Panc1 (cell line): ENCODE data around the gene AEN. TPM values are rescaled to one million over a fixed set of nuclear protein-coding genes. Genes with fewer than 3 reads are reported as not detected.

Experiments used
- ATAC-seq: fragments of 200-7000 bp; cut with Tn5 transposase; 2 replicates; pipeline ENCODE4 v1.9.1; 2020; ENCODE audit warnings: mild to moderate bottlenecking, moderate library complexity
- BruUV-seq: library from RNA; stranded (reverse); fragments of 400-500 nt; replicated peaks from 2 replicates; lab custom pipeline; 2021; lab: Mats Ljungman, UMichigan
- CTCF ChIA-PET: fragments of 300-600 bp; sonication (Branson Sonifier 250); formaldehyde crosslinking; loops from one replicate; lab custom pipeline; 2022; ENCODE audit warnings: antibody characterized with exemption; lab: Charles Lee
- POLR2A ChIA-PET: fragments of 300-600 bp; sonication (Branson Sonifier 250); formaldehyde crosslinking; loops from one replicate; lab custom pipeline; 2022; ENCODE audit warnings: antibody characterized with exemption; lab: Charles Lee
- DNase-seq: peaks from one replicate; pipeline ENCODE4 v3.0.0-alpha.2; 2010; ENCODE audit warnings: low read depth, low spot score
- H3K27ac ChIP-seq: 2 replicates; pipeline ENCODE4 v1.5.1; 2011; ENCODE audit warnings: mild to moderate bottlenecking, low read length, inconsistent platforms
- H3K27me3 ChIP-seq: fragments of 200-500 bp; sonication (Bioruptor generic); 2 replicates; pipeline ENCODE4 v1.6.0; 2014; ENCODE audit warnings: low read length, inconsistent platforms; ENCODE audit not compliant: control insufficient read depth, insufficient read depth
- H3K36me3 ChIP-seq: fragments of 200-500 bp; sonication (Bioruptor generic); 2 replicates; pipeline ENCODE4 v1.5.1; 2014; ENCODE audit warnings: inconsistent platforms, mild to moderate bottlenecking, low read length, moderate library complexity; ENCODE audit not compliant: control insufficient read depth, insufficient read depth
- H3K4me1 ChIP-seq: 2 replicates; pipeline ENCODE4 v1.5.1; 2011; ENCODE audit warnings: inconsistent platforms, mild to moderate bottlenecking, low read length, moderate library complexity; ENCODE audit not compliant: control insufficient read depth, insufficient read depth
- H3K4me3 ChIP-seq, 2 experiments: 2 replicates each; pipeline ENCODE4 v1.5.1; 2011 to 2012; ENCODE audit warnings: low read depth in 2 of 2, low read length in 2 of 2, mild to moderate bottlenecking in 2 of 2, inconsistent platforms in 1 of 2, moderate library complexity in 1 of 2
- H3K9me3 ChIP-seq: fragments of 200-500 bp; sonication (Bioruptor generic); 2 replicates; pipeline ENCODE4 v1.5.1; 2014; ENCODE audit warnings: low read depth, mild to moderate bottlenecking, inconsistent platforms, low read length, moderate library complexity; ENCODE audit not compliant: control insufficient read depth, insufficient read depth
- POLR2AphosphoS5 ChIP-seq: IDR thresholded peaks from 2 replicates; pipeline ENCODE4 v1.6.1; 2012; ENCODE audit warnings: mild to moderate bottlenecking, low read depth, low read length, moderate library complexity
- SIN3A ChIP-seq: IDR thresholded peaks from 2 replicates; pipeline ENCODE4 v1.6.1; 2012; ENCODE audit warnings: low read depth, mild to moderate bottlenecking, low read length, moderate library complexity, borderline replicate concordance; ENCODE audit not compliant: insufficient read depth
- TCF7L2 ChIP-seq: IDR thresholded peaks from 2 replicates; pipeline ENCODE4 v1.6.1; 2011; ENCODE audit warnings: mild to moderate bottlenecking, low read depth, low read length, inconsistent platforms
- in situ Hi-C: cut with HindIII; loops from 2 replicates; pipeline ENCODE4 v1.10.0; 2016; ENCODE audit warnings: low sequenced_read_pairs, low pct_unique_long_range_greater_than_20kb
- intact Hi-C: fragments of 100-400 bp; cut with micrococcal nuclease; formaldehyde crosslinking; loops from one replicate; pipeline ENCODE4 v1.10.0; 2022; ENCODE audit not compliant: unreplicated experiment
- total RNA-seq: library from RNA; stranded (reverse); gene quantifications from one replicate; pipeline ENCODE4 v1.2.1, GENCODE V29; 2021; ENCODE audit not compliant: unreplicated experiment
- TF ChIP-seq, protein P1 (sequence below): fragments of 450-650 bp; IDR thresholded peaks from 2 replicates; pipeline ENCODE4 v1.5.1; 2017; ENCODE audit warnings: mild to moderate bottlenecking
- TF ChIP-seq, protein P2 (sequence below), 2 experiments: IDR thresholded peaks; 2 replicates each; pipeline ENCODE4 v1.6.1; 2011 to 2012; ENCODE audit warnings: low read depth in 2 of 2, control low read depth in 1 of 2, low read length in 1 of 2, mild to moderate bottlenecking in 1 of 2, moderate library complexity in 1 of 2; ENCODE audit not compliant: insufficient read depth in 1 of 2

Gene AEN
- total RNA-seq, 1 experiment from 2014 or later: 38.7 TPM

DNA sequence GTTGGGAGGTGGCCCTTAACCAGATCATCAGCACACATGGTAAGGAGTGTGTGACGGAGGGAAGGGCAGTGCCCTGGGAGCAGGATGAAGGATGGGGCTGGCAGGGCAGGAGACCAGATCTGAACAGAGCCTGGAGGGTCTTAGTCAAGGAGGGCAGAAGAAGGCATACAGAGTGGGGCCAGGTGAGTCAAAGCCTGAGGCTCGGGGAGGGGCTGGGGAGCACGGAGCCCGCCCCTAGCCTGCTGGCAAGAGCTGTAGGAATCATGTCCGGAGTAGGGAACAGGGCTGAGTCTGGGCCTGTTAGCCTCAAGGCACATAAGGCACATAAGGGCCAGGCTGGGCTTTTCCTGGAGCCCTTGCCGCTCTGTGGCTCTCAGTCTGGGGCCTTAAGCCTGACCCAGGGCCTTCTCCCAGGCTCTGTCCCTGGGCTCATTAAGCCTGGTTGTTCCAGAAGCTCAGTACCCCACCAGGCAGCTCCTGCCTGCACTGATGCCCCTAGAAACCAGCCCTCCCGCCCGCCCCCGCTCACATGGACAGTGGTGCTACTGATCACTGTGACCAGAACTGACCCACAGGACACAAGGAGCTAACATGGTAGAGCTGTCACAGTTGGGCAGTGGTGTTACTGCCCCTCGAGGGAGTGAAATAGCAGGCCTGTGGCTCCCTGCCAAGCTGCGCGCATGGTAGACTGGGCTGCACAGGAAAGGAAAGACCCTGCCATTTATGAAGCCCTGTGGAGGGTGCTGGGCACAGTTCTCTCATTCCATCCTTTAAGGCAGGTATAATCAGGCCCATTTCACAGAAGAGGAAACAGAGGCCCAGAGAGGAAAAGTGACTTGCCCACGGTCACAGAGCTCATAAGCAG lies 32.3 kb downstream of the AEN start:
- H3K4me1 ChIP-seq: peaks cover 6% of the 10 kb centered on the region
- ATAC-seq (no peak), DNase-seq (no peak)
- CTCF ChIA-PET: no interaction called here
- in situ Hi-C loops (no loop called here), intact Hi-C loops (no loop called here)
- POLR2A ChIA-PET: no interaction called here
- H3K27ac ChIP-seq: no peak overlapping the region
- no peak overlapping the region for H3K4me3 ChIP-seq
- H3K36me3 ChIP-seq: no peaks in the 10 kb centered on the region
- TF ChIP-seq, protein P1, sequence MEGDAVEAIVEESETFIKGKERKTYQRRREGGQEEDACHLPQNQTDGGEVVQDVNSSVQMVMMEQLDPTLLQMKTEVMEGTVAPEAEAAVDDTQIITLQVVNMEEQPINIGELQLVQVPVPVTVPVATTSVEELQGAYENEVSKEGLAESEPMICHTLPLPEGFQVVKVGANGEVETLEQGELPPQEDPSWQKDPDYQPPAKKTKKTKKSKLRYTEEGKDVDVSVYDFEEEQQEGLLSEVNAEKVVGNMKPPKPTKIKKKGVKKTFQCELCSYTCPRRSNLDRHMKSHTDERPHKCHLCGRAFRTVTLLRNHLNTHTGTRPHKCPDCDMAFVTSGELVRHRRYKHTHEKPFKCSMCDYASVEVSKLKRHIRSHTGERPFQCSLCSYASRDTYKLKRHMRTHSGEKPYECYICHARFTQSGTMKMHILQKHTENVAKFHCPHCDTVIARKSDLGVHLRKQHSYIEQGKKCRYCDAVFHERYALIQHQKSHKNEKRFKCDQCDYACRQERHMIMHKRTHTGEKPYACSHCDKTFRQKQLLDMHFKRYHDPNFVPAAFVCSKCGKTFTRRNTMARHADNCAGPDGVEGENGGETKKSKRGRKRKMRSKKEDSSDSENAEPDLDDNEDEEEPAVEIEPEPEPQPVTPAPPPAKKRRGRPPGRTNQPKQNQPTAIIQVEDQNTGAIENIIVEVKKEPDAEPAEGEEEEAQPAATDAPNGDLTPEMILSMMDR: no peak
- no peaks in the 10 kb centered on the region for H3K9me3 ChIP-seq
- no peaks in the 10 kb centered on the region for H3K27me3 ChIP-seq
- no TSS peak for BruUV-seq

DNA sequence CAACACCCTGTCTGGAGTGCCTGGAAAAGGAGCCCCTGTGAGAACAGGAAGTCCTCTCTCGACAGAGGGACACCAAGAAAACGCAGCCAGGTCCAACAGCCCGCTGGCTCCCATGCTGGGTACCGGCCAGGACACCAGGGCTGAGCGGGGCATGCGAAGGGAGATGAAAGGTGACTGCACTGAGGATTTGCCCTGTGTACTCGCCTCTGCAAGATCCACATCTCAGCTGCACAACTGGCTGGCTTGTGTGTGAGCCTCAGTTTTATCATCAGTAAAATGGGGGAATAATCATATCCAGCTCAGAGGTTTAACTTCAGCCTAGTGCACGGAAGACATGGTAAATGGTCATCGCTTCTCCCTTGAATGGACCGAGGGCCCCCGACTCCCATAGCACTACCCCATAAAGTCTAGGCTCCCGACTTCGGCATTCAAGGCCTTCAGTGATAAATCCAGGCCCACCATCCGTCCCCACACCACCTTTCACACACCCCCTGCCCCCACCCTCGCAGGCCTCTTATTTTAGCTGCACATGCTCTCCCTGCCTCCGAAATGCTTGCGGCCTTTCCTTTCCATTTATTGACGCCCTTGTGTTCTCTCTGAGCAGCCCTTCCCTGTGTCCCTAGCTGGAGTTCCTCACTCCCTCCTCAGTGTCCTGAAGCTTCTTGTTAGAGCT lies 33.4 kb downstream of the AEN start:
- no TSS peak for BruUV-seq
- Histone ChIP-seq H3K36me3 (no peaks in the 10 kb centered on the region), H3K4me1 (no peaks in the 10 kb centered on the region), H3K4me3 (no peak overlapping the region), H3K27me3 (no peaks in the 10 kb centered on the region), H3K9me3 (no peaks in the 10 kb centered on the region), H3K27ac (no peak overlapping the region)
- POLR2A ChIA-PET: no interaction called here
- TF ChIP-seq TCF7L2 (no peak), SIN3A (no peak), POLR2AphosphoS5 (no peak)
- TF ChIP-seq, protein P1: no peak
- TF ChIP-seq, protein P2, sequence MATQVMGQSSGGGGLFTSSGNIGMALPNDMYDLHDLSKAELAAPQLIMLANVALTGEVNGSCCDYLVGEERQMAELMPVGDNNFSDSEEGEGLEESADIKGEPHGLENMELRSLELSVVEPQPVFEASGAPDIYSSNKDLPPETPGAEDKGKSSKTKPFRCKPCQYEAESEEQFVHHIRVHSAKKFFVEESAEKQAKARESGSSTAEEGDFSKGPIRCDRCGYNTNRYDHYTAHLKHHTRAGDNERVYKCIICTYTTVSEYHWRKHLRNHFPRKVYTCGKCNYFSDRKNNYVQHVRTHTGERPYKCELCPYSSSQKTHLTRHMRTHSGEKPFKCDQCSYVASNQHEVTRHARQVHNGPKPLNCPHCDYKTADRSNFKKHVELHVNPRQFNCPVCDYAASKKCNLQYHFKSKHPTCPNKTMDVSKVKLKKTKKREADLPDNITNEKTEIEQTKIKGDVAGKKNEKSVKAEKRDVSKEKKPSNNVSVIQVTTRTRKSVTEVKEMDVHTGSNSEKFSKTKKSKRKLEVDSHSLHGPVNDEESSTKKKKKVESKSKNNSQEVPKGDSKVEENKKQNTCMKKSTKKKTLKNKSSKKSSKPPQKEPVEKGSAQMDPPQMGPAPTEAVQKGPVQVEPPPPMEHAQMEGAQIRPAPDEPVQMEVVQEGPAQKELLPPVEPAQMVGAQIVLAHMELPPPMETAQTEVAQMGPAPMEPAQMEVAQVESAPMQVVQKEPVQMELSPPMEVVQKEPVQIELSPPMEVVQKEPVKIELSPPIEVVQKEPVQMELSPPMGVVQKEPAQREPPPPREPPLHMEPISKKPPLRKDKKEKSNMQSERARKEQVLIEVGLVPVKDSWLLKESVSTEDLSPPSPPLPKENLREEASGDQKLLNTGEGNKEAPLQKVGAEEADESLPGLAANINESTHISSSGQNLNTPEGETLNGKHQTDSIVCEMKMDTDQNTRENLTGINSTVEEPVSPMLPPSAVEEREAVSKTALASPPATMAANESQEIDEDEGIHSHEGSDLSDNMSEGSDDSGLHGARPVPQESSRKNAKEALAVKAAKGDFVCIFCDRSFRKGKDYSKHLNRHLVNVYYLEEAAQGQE (IDR thresholded peaks at IDR 0.05; ENCODE audit: insufficient read depth in 1 of 2, low read depth in 2 of 2, low read length in 1 of 2): no peak
- intact Hi-C loops: loop anchor here (5.0 kb wide), 1 partner anchor 48 kb away; no protein-coding TSS in a partner anchor
- no peak for DNase-seq
- CTCF ChIA-PET: interaction anchor here (1.0 kb wide), 1 partner anchor 45 kb away, joined by 3 read pairs; no protein-coding TSS in a partner anchor
- in situ Hi-C loops: no loop called here
- ATAC-seq: no peak
